ENCODE results near the gene C19orf25.

Gene C19orf25

GRCh38 chr19:1457031-1457739 is 21.8 kb downstream of the C19orf25 start:
- Histone ChIP-seq H3K9me3 (ENCODE audit: control insufficient read depth, insufficient read depth, low read length) (no peaks in the 10 kb centered on the region), H3K27me3 (ENCODE audit: control insufficient read depth, insufficient read depth, low read length) (peaks cover 27% of the 10 kb centered on the region), H3K4me1 (ENCODE audit: control insufficient read depth, insufficient read depth, low read length) (peaks cover 4% of the 10 kb centered on the region; the same call in 1 of the 2 replicates), H3K36me3 (ENCODE audit: control insufficient read depth, insufficient read depth, low read length) (no peaks in the 10 kb centered on the region), H3K4me3 (ENCODE audit: low read depth, low read length) (no peak overlapping the region), H3K27ac (ENCODE audit: low read depth, low read length) (no peak overlapping the region), H3K9ac (ENCODE audit: low read depth, low read length) (no peak overlapping the region)

GRCh38 chr19:1456121-1456900 is 22.7 kb downstream of the C19orf25 start:
- H3K9me3 ChIP-seq (ENCODE audit: control insufficient read depth, insufficient read depth, low read length): no peaks in the 10 kb centered on the region
- H3K4me3 ChIP-seq (ENCODE audit: low read depth, low read length): no peak overlapping the region
- no peak overlapping the region for H3K27ac ChIP-seq (ENCODE audit: low read depth, low read length)
- H3K27me3 ChIP-seq (ENCODE audit: control insufficient read depth, insufficient read depth, low read length): peaks cover 31% of the 10 kb centered on the region
- peaks cover 5% of the 10 kb centered on the region; the same call in 1 of the 2 replicates for H3K4me1 ChIP-seq (ENCODE audit: control insufficient read depth, insufficient read depth, low read length)
- H3K36me3 ChIP-seq (ENCODE audit: control insufficient read depth, insufficient read depth, low read length): no peaks in the 10 kb centered on the region
- no peak overlapping the region for H3K9ac ChIP-seq (ENCODE audit: low read depth, low read length)

GRCh38 chr19:1455336-1456120 is 23.5 kb downstream of the C19orf25 start:
- H3K4me3 ChIP-seq (ENCODE audit: low read depth, low read length): peak overlapping the region; percentile 35; the same call in 1 of the 2 replicates

DNA sequence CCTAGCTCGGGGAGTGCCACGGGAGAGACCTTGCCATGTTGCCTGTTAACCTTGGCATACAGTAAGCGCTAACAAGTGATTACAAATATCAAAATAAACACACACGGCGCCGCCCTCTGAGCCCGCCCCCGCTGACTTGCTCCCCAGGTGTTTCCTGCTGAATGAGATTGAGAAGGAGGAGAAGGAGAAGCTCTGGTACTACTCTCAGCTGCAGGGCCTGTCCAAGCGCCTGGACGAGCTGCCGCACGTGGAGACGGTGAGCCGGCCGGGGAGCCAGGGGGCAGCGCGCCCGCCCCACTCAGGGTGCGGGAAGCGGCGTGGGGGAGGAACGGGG is 24.0 kb downstream of the C19orf25 start:
- no peaks in the 10 kb centered on the region for H3K9me3 ChIP-seq (ENCODE audit: control insufficient read depth, insufficient read depth, low read length)
- no peak overlapping the region for H3K9ac ChIP-seq (ENCODE audit: low read depth, low read length)
- peaks cover 45% of the 10 kb centered on the region for H3K27me3 ChIP-seq (ENCODE audit: control insufficient read depth, insufficient read depth, low read length)
- no peaks in the 10 kb centered on the region for H3K36me3 ChIP-seq (ENCODE audit: control insufficient read depth, insufficient read depth, low read length)
- H3K4me1 ChIP-seq (ENCODE audit: control insufficient read depth, insufficient read depth, low read length): peaks cover 5% of the 10 kb centered on the region; the same call in 1 of the 2 replicates
- peak overlapping the region; percentile 35; the same call in 1 of the 2 replicates for H3K4me3 ChIP-seq (ENCODE audit: low read depth, low read length)
- H3K27ac ChIP-seq (ENCODE audit: low read depth, low read length): no peak overlapping the region

More at GRCh38 chr19:1455336-1456120, 23.5 kb downstream of the C19orf25 start:
- Histone ChIP-seq H3K4me1 (ENCODE audit: control insufficient read depth, insufficient read depth, low read length) (peaks cover 5% of the 10 kb centered on the region; the same call in 1 of the 2 replicates), H3K27me3 (ENCODE audit: control insufficient read depth, insufficient read depth, low read length) (peaks cover 39% of the 10 kb centered on the region), H3K36me3 (ENCODE audit: control insufficient read depth, insufficient read depth, low read length) (no peaks in the 10 kb centered on the region), H3K9me3 (ENCODE audit: control insufficient read depth, insufficient read depth, low read length) (no peaks in the 10 kb centered on the region), H3K9ac (ENCODE audit: low read depth, low read length) (no peak overlapping the region), H3K27ac (ENCODE audit: low read depth, low read length) (no peak overlapping the region)

GRCh38 chr19:1453525-1454364 is 25.3 kb downstream of the C19orf25 start:
- H3K9ac ChIP-seq (ENCODE audit: low read depth, low read length): no peak overlapping the region
- peaks cover 8% of the 10 kb centered on the region; the same call in 1 of the 2 replicates for H3K4me1 ChIP-seq (ENCODE audit: control insufficient read depth, insufficient read depth, low read length)
- no peak overlapping the region for H3K27ac ChIP-seq (ENCODE audit: low read depth, low read length)
- H3K27me3 ChIP-seq (ENCODE audit: control insufficient read depth, insufficient read depth, low read length): peaks cover 51% of the 10 kb centered on the region
- no peaks in the 10 kb centered on the region for H3K9me3 ChIP-seq (ENCODE audit: control insufficient read depth, insufficient read depth, low read length)
- no peak overlapping the region for H3K4me3 ChIP-seq (ENCODE audit: low read depth, low read length)
- H3K36me3 ChIP-seq (ENCODE audit: control insufficient read depth, insufficient read depth, low read length): no peaks in the 10 kb centered on the region

DNA sequence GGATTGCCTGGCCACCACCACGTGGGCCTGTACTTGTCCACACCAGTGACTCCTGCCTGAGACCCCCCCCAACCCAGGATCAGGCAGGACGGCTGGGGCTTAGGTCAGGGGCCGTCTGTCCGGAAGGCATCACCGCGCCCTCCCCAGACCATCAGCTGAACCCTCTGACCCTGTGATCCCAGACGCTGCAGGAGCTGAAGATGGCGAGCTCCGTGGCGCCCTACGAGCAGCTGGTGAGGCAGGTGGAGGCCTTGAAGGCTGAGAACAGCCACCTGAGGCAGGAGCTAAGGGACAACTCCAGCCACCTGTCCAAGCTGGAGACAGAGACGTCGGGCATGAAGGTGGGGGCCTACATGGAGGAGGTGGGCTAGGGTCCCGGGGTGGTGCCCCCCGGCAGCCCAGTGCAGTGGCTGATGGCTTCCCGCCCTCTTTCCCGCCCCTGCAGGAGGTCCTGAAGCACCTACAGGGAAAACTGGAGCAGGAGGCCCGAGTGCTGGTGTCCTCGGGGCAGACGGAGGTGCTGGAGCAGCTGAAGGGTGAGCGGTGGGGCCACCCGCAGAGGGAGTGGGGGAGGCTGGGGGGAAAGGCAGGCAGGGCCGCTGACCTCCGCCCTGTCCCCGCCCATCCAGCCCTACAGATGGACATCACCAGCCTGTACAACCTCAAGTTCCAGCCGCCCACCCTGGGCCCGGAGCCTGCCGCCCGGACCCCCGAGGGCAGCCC is 26.1 kb downstream of the C19orf25 start:
- H3K27ac ChIP-seq (ENCODE audit: low read depth, low read length): no peak overlapping the region
- no peaks in the 10 kb centered on the region for H3K9me3 ChIP-seq (ENCODE audit: control insufficient read depth, insufficient read depth, low read length)
- H3K36me3 ChIP-seq (ENCODE audit: control insufficient read depth, insufficient read depth, low read length): no peaks in the 10 kb centered on the region
- H3K4me3 ChIP-seq (ENCODE audit: low read depth, low read length): no peak overlapping the region
- H3K27me3 ChIP-seq (ENCODE audit: control insufficient read depth, insufficient read depth, low read length): peaks cover 57% of the 10 kb centered on the region
- no peak overlapping the region for H3K9ac ChIP-seq (ENCODE audit: low read depth, low read length)
- peaks cover 8% of the 10 kb centered on the region; the same call in 1 of the 2 replicates for H3K4me1 ChIP-seq (ENCODE audit: control insufficient read depth, insufficient read depth, low read length)

DNA sequence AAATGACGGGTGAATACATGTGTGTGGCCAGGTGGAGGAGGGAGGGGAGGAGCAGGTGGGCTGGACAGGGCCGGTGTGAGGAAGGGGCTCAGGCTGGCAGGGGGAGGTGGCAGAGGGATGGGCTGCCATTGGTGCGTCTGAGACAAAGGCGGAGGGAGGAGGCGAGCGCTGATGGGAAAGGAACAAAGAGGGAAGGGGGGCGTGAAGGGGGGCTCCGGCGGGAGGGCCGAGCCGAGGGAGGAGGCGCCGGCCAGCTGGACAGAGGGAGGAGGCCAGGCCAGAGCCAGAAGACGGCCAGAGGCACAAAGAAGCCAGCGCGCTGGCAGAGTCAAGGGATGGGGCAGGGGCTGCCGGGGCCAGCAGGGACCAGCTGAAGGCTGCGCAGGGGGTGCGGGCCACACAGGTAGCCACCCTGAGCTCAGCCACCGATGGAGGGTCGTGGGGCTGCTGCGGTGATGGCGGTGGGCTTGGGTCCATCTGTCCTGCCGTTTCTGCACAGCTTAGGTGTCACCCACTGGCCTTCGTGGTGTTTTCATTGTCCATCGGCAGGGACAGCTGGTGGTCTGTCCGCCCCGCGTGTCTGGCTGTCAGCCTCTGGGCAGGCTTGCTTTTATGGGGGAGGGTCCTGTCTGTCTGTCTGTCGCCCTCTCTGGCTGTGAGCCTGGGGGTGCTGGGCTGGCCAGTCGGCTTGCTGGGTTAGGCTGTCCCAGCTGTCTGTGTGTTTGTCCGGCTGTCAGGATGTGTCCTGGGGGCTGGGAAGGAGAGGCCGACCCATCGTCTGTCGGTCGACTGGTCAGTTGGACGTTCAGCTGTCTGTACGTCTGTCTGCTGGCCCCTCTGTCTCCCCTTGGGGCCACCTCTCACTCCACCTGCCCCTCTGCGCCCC is 26.9 kb downstream of the C19orf25 start:
- Histone ChIP-seq H3K9ac (ENCODE audit: low read depth, low read length) (no peak overlapping the region), H3K4me1 (ENCODE audit: control insufficient read depth, insufficient read depth, low read length) (peaks cover 8% of the 10 kb centered on the region; the same call in 1 of the 2 replicates), H3K27ac (ENCODE audit: low read depth, low read length) (no peak overlapping the region), H3K36me3 (ENCODE audit: control insufficient read depth, insufficient read depth, low read length) (no peaks in the 10 kb centered on the region), H3K9me3 (ENCODE audit: control insufficient read depth, insufficient read depth, low read length) (no peaks in the 10 kb centered on the region), H3K4me3 (ENCODE audit: low read depth, low read length) (no peak overlapping the region), H3K27me3 (ENCODE audit: control insufficient read depth, insufficient read depth, low read length) (peaks cover 65% of the 10 kb centered on the region)

DNA sequence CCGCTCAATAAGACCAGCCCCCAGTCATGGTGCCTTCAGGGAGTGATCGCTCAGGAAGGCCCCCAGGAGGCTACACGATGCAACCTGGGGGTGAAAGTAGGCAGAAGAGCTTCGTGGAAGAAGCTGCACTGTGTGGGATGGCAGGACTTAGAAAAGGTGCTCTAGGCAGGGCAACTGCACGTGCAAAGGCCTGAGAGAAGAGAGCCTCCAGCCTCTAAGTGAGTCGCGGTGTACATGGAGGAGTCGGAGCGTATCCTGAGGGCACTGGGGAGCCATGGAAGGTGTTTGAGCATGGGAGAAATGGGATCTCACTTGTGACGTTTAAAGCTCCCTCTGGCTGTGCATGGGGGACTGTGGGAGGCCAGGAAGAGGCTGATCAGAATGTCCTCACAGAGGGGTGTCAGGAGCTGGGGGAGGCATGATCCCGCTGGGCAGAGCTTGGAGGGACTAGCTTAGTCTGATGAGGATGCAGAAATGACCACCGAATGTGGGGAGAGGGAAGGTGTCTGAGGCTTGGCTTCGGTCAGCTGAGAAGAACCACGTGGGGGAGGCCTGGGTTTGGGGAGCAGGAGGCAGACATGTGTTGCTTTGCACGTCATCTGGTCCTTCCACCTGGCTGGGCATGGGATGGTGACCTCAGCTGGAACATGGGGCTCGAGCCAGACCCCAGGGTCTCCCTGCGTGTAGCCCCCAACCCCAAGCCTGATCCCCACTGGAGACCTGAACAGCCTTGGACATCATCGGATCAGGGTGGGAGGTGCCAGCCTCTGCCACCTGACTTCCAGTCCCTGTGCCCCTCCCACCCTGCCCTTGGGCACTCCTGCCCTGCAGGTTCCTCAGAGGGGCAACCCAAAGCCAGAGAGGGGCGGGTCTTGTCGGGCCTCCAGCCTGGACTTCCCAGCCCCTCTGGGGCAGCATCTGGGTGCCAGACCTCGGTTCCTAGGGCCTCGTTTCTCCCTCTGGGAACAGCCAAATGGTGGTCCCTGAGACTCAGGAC is 28.0 kb downstream of the C19orf25 start:
- H3K27ac ChIP-seq (ENCODE audit: low read depth, low read length): no peak overlapping the region
- no peak overlapping the region for H3K9ac ChIP-seq (ENCODE audit: low read depth, low read length)
- peaks cover 8% of the 10 kb centered on the region; the same call in 1 of the 2 replicates for H3K4me1 ChIP-seq (ENCODE audit: control insufficient read depth, insufficient read depth, low read length)
- peaks cover 67% of the 10 kb centered on the region for H3K27me3 ChIP-seq (ENCODE audit: control insufficient read depth, insufficient read depth, low read length)
- no peaks in the 10 kb centered on the region for H3K36me3 ChIP-seq (ENCODE audit: control insufficient read depth, insufficient read depth, low read length)
- H3K4me3 ChIP-seq (ENCODE audit: low read depth, low read length): no peak overlapping the region
- H3K9me3 ChIP-seq (ENCODE audit: control insufficient read depth, insufficient read depth, low read length): no peaks in the 10 kb centered on the region

Data from HUES48 (cell line).